Right lobe of liver (tissue), 6 donors: Measurements from ENCODE around the gene TLL1. TPM values are rescaled to one million over a fixed set of nuclear protein-coding genes. Genes with fewer than 3 reads are reported as not detected.

Experiments
- ATAC-seq, 4 donors: fragments of 200-7000 bp; cut with Tn5 transposase; one replicate each; pipeline ENCODE4 v1.9.1; 2020; ENCODE audit warnings: mild to moderate bottlenecking in 4 of 4, moderate library complexity in 4 of 4
- DNase-seq, 3 donors: peaks; one replicate each; pipeline ENCODE4 v3.0.0-alpha.2; 2020
- H3K27ac ChIP-seq, 3 donors: fragments of 200-600 bp; one replicate each; pipeline ENCODE4 v1.8.0; 2022
- H3K27me3 ChIP-seq, 2 donors: fragments of 200-600 bp; one replicate each; pipeline ENCODE4 v1.8.0; 2022
- H3K36me3 ChIP-seq, 4 donors: fragments of 200-600 bp; sonication (generic) in 1 of 4; one replicate each; pipeline versions ENCODE4 v1.5.1 to v1.8.0; 2017 to 2022; ENCODE audit warnings: control low read depth in 1 of 4
- H3K4me1 ChIP-seq, 4 donors: fragments of 200-600 bp; sonication (generic) in 1 of 4; one replicate each; pipeline versions ENCODE4 v1.5.1 to v1.8.0; 2017 to 2022; ENCODE audit warnings: control low read depth in 1 of 4
- H3K4me3 ChIP-seq, 3 donors: fragments of 200-600 bp; one replicate each; pipeline ENCODE4 v1.8.0; 2022
- H3K9me3 ChIP-seq, 4 donors: fragments of 200-600 bp; sonication (generic) in 1 of 4; one replicate each; pipeline versions ENCODE4 v1.5.1 to v1.8.0; 2017 to 2022; ENCODE audit warnings: control low read depth in 1 of 4
- CTCF ChIP-seq, 4 donors: fragments of 200-600 bp in 3 of 4; fragments of 450-650 bp in 1 of 4; IDR thresholded peaks; one replicate each; pipeline versions ENCODE4 v1.5.1 to v1.8.0; 2016 to 2022; ENCODE audit warnings: antibody characterized with exemption in 4 of 4, mild to moderate bottlenecking in 2 of 4
- POLR2A ChIP-seq: fragments of 450-650 bp; IDR thresholded peaks from one replicate; pipeline ENCODE4 v1.6.1; 2017; ENCODE audit warnings: antibody characterized with exemption, mild to moderate bottlenecking
- WGBS: methylation state at CpG from one replicate; pipeline ENCODE4 v1.1.6; 2018; ENCODE audit warnings: low coverage, low lambda C conversion rate; ENCODE audit not compliant: insufficient coverage; ENCODE audit errors: missing lambda C conversion rate; 5-methylcytosine and 5-hydroxymethylcytosine counted together
- intact Hi-C, 2 donors: fragments of 100-400 bp; cut with DNase I; formaldehyde crosslinking; loops; one replicate each; pipeline versions ENCODE4 v1.11.2 to v1.14.1; 2022
- total RNA-seq, 6 experiments: library from RNA; depleted of rRNA in 2 of 6; stranded (reverse); fragments of >200 nt in 2 of 6; fragmentation: NEBNext Ultra II Directional in 3 of 6; extraction: Animal tissue kit (Norgen Biotek cat#: 25700) in 3 of 6; gene quantifications; one replicate each; pipeline versions ENCODE4 v1.1.0 to v1.2.4, GENCODE V29; 2016 to 2023
- donor health status: DM: no; HTN: yes; CAD: no.
- donor health status: DM: no; HTN: no; CAD: no.
- donor health status: DM: no; HTN: no; CAD: no.
- donor health status: DM: no; HTN: yes; CAD: no.
- donor health status: DM: no; HTN: yes; CAD: no.

Gene TLL1
- total RNA-seq, 6 experiments from 2014 or later: 0.15 to 0.34 (median 0.26) TPM

- ATAC-seq: no peak
- DNase-seq: no peak
- Histone ChIP-seq H3K9me3 (no peaks in the 10 kb centered on the region), H3K27ac (no peak overlapping the region), H3K4me3 (no peak overlapping the region), H3K4me1 (no peaks in the 10 kb centered on the region), H3K27me3 (no peaks in the 10 kb centered on the region), H3K36me3 (no peaks in the 10 kb centered on the region)
- 59% methylated on average over 6 of the region's 6 CpGs for WGBS
- intact Hi-C loops: no loop called here
- TF ChIP-seq POLR2A (no peak), CTCF (IDR thresholded peaks at IDR 0.05) (no peak)
Observed at GRCh38 chr4:166073783-166074182, 200.7 kb downstream of the TLL1 start.

GRCh38 chr4:166075599-166075998 is 202.6 kb downstream of the TLL1 start:
- Histone ChIP-seq H3K4me3 (no peak overlapping the region), H3K27ac (no peak overlapping the region), H3K27me3 (no peaks in the 10 kb centered on the region), H3K4me1 (no peaks in the 10 kb centered on the region), H3K36me3 (no peaks in the 10 kb centered on the region), H3K9me3 (no peaks in the 10 kb centered on the region)
- intact Hi-C loops: no loop called here
- 47% methylated on average over 1 of the region's 1 CpG for WGBS
- DNase-seq: no peak
- ATAC-seq: no peak
- TF ChIP-seq POLR2A (no peak), CTCF (IDR thresholded peaks at IDR 0.05) (no peak)

GRCh38 chr4:166077782-166078181 is 204.7 kb downstream of the TLL1 start:
- H3K27ac ChIP-seq: no peak overlapping the region
- H3K36me3 ChIP-seq: no peaks in the 10 kb centered on the region
- no peak for TF ChIP-seq POLR2A
- no peak for TF ChIP-seq CTCF (IDR thresholded peaks at IDR 0.05)
- no peak for ATAC-seq
- H3K9me3 ChIP-seq: no peaks in the 10 kb centered on the region
- no peak overlapping the region for H3K4me3 ChIP-seq
- no peaks in the 10 kb centered on the region for H3K27me3 ChIP-seq
- intact Hi-C loops: no loop called here
- no peak for DNase-seq
- 74% methylated on average over 4 of the region's 4 CpGs for WGBS
- H3K4me1 ChIP-seq: no peaks in the 10 kb centered on the region

GRCh38 chr4:166078383-166078782 is 205.3 kb downstream of the TLL1 start:
- Histone ChIP-seq H3K27me3 (no peaks in the 10 kb centered on the region), H3K9me3 (no peaks in the 10 kb centered on the region), H3K4me3 (no peak overlapping the region), H3K27ac (no peak overlapping the region), H3K4me1 (no peaks in the 10 kb centered on the region), H3K36me3 (no peaks in the 10 kb centered on the region)
- no peak for DNase-seq
- TF ChIP-seq CTCF (IDR thresholded peaks at IDR 0.05) (no peak), POLR2A (no peak)
- 72% methylated on average over 3 of the region's 3 CpGs for WGBS
- ATAC-seq: no peak
- intact Hi-C loops: no loop called here

GRCh38 chr4:166078955-166079354 is 205.9 kb downstream of the TLL1 start:
- 38% methylated on average over 2 of the region's 2 CpGs for WGBS
- ATAC-seq: no peak
- Histone ChIP-seq H3K4me1 (no peaks in the 10 kb centered on the region), H3K4me3 (no peak overlapping the region), H3K36me3 (no peaks in the 10 kb centered on the region), H3K27ac (no peak overlapping the region), H3K9me3 (no peaks in the 10 kb centered on the region), H3K27me3 (no peaks in the 10 kb centered on the region)
- no peak for DNase-seq
- intact Hi-C loops: no loop called here
- no peak for TF ChIP-seq CTCF (IDR thresholded peaks at IDR 0.05)
- no peak for TF ChIP-seq POLR2A
